Measurements from ENCODE around the gene GABRR3.

GABRR3 gene

DNA sequence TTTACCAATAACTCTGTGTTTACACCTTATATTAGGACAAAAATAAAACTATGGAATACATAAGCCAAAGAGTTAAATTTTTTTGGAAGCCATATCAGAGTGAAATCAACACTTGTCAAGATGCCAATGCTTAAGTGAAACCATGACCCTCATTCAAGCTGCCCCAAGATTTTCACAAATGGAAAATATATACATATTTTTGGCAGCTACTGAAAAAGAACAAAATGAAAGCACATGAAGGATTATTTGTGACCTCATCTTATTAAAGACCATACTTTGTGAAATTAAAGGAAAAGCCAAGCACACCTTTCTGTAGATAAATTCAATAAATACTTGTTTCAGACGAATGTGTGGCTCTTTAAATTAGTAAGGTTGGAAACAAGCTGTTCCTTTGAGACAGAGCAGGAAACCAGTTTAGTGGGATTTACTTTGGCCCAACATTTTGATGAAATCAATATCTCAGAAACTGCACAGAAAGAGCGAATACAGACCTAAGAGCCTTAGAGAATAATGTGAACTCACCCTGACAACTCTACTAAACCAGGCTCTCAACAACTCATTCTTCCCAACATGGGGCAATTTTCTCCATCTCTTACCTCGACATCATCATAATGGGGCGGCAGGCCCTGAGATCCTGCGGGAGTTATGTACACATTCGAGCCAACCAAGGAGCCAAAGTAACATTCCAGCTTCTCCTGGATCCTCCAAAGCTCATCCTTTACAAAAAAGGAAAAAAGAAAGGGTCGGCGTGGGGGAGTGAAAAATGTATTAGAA, 73.9 kb downstream of the GABRR3 start:
- H3K27ac Mint-ChIP-seq, result no peak overlapping the region
- peaks cover 38% of the 10 kb centered on the region for H3K4me1 Mint-ChIP-seq (ENCODE audit: low read depth)
- peaks cover 94% of the 10 kb centered on the region for H3K36me3 Mint-ChIP-seq (ENCODE audit: low read depth)
- H3K9me3 Mint-ChIP-seq, result no peaks in the 10 kb centered on the region
- H3K27me3 Mint-ChIP-seq, result no peaks in the 10 kb centered on the region
- no peak for DNase-seq
- no peak overlapping the region for H3K4me3 Mint-ChIP-seq

DNA sequence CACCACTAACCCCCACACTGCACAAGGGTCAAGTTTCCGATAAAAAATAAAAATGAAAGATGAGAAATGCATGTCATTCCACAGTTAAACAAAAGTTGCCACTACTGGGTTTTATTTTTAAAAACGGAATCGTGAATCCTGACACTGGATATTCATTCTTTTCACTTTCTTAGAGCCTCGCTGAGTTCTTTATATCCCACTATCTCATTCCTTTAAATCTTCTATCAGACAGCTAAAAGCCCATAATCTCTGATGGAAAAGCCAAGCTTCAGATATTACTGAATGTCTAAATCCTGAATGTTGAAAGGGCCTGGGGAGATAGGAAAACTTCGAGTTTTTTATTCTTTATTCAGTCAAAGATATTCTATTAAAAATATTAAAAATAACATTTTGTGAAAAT, 74.6 kb downstream of the GABRR3 start:
- H3K9me3 Mint-ChIP-seq, result no peaks in the 10 kb centered on the region
- H3K4me1 Mint-ChIP-seq (ENCODE audit: low read depth), result peaks cover 32% of the 10 kb centered on the region

DNA sequence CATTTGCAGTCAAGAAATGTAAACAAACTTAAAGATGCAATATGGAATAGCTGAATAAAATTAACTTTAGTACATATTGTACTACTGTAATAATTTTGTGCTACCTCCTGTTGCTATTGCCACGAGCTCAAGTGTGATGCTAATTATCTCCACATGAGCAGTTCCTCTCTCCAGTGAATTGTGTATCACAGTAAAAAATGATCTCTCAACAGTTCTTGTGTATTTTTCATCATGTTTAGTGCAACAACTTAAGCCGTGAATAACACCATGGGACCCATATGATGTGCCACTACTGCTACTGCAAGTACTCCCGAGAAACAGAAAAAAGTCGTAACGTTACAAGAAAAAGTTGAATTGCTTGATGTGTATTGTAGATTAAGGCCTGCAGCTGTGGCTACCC, 75.2 kb downstream of the GABRR3 start:
- DNase-seq, result no peak
- Mint-ChIP-seq H3K9me3 (no peaks in the 10 kb centered on the region), H3K4me3 (no peak overlapping the region), H3K27me3 (no peaks in the 10 kb centered on the region), H3K36me3 (ENCODE audit: low read depth) (peaks cover 95% of the 10 kb centered on the region), H3K4me1 (ENCODE audit: low read depth) (peaks cover 29% of the 10 kb centered on the region), H3K27ac (no peak overlapping the region)

More for the DNA sequence above, 74.6 kb downstream of the GABRR3 start:
- DNase-seq, result no peak
- H3K27me3 Mint-ChIP-seq, result no peaks in the 10 kb centered on the region
- no peak overlapping the region for H3K27ac Mint-ChIP-seq
- no peak overlapping the region for H3K4me3 Mint-ChIP-seq
- H3K36me3 Mint-ChIP-seq (ENCODE audit: low read depth), result peaks cover 94% of the 10 kb centered on the region

DNA sequence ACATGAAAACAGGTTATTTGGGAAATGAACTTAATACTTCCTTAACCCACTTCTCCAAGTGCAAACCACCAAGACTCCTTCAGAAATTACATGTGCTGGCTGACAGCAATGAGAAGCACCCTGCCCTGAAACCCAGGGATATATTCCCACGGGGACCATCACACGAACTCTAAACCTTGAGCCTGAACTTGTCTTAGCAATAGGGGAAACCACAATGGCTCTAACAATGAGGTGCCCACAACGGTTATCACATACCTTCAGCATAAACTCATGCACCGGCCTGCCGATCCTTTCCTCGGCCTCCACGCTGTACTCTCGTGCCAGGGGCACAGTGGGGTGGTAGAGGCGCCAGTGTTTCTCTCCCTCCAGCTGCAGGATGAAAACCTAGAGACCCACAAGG, 76.3 kb downstream of the GABRR3 start:
- Mint-ChIP-seq H3K9me3 (no peaks in the 10 kb centered on the region), H3K4me1 (ENCODE audit: low read depth) (peaks cover 21% of the 10 kb centered on the region), H3K36me3 (ENCODE audit: low read depth) (peaks cover 95% of the 10 kb centered on the region), H3K27me3 (no peaks in the 10 kb centered on the region), H3K27ac (no peak overlapping the region), H3K4me3 (no peak overlapping the region)
- no peak for DNase-seq

DNA sequence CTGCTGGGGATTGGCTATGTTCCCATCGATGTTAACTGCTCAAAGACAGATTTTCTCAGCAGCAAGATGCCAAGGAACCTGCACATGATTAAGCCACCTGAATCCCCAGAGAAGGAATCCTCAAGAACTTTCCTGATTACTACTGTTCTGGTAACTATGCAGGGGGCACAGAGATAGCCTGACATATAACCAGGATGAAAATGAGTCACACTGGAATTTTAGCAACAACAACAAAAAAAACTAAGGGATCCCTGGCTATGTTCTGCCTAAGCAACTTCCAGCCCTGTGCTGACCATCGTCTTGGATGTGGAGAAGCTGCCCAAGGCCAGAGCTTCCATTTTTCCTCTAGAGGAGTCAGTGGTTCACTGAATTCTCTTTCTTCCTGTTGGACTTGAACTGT, 76.7 kb downstream of the GABRR3 start:
- Mint-ChIP-seq H3K4me3 (no peak overlapping the region), H3K36me3 (ENCODE audit: low read depth) (peaks cover 95% of the 10 kb centered on the region), H3K27me3 (no peaks in the 10 kb centered on the region), H3K27ac (no peak overlapping the region), H3K9me3 (no peaks in the 10 kb centered on the region), H3K4me1 (ENCODE audit: low read depth) (peaks cover 17% of the 10 kb centered on the region)
- DNase-seq, result no peak

DNA sequence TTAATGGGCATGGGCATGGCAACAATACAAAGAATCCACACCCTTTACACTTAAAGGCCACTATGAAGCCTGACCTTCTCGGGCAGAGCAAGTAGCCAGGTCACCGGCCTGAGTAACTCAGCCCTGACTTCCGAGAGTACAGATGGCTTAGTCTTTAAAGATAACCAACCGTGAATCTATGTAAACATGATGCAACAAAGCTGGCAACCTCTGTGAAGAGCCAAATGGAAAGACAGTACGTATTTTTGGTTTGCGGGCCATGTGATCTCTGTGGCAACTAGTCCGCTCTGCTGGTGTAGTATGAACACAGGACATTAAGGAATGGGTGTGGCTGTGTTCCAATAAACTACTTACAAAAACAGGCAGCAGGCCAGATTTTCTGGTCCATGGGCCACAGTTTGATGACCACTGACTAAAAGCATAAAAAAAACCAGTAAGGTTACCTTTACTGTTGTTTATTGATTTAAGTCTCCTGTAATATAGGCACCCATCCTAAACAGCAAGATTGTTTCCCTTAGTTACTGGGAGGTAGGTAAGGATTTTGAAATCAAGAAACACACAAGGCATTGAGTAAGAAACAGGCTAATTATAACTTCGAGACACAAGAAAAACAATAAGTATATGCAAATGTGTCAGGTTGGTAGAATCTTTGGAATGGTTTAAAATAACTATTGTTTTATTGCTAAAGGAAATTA, 77.4 kb downstream of the GABRR3 start:
- H3K36me3 Mint-ChIP-seq (ENCODE audit: low read depth), result peaks cover 96% of the 10 kb centered on the region

DNA sequence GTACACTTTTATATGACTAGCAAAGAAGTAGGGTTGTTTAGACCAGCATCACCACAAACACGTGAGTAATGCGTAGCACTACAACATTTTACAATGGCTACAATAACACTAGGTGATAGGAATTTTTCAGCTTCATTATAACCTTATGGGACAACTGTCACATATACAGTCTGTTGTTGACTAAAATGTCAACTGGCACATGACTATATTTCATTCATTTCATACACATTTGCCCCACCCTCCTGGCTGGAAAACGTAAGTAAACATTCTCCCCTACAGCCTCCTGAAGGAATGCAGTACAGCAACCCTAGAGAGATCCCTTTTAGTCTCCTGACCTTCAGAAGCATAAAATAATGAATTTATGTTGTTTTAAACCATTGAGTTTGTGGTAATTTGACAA, 79.1 kb downstream of the GABRR3 start:
- Mint-ChIP-seq H3K27me3 (no peaks in the 10 kb centered on the region), H3K36me3 (ENCODE audit: low read depth) (peaks cover 95% of the 10 kb centered on the region), H3K27ac (no peak overlapping the region), H3K4me3 (no peak overlapping the region), H3K4me1 (ENCODE audit: low read depth) (no peaks in the 10 kb centered on the region), H3K9me3 (no peaks in the 10 kb centered on the region)
- no peak for DNase-seq

More for the DNA sequence above, 77.4 kb downstream of the GABRR3 start:
- Mint-ChIP-seq H3K4me1 (ENCODE audit: low read depth) (peaks cover 15% of the 10 kb centered on the region), H3K27ac (no peak overlapping the region), H3K27me3 (no peaks in the 10 kb centered on the region), H3K9me3 (no peaks in the 10 kb centered on the region), H3K4me3 (no peak overlapping the region)
- DNase-seq, result no peak

DNA sequence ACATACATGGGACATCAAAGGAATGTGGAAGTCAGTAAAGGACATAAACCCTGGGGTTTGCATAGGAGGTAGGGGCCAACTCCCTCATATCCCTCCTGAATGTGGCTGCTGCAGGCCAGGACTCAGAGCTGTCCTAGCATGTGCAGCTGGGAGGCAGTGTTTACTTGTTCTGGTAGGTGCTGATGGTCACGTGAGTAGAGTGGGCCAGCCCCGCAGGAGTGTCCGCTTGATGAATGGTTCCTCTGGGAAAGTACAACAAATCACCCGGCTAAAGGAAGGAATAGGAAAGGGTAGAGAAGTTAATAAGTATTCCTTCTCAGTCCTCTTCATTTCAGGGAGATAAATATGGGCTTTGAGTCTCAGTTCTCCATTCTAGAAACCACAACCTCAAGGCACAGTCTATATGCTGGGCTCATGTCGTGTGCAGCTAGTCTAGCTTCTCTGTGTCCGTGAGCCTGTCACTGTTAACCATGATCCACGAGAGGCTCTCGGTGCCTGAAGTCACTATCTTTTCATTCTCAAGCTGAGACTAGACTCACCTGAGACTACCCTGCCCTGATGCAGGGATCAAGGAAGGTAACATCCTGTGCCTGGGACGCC, 80.8 kb downstream of the GABRR3 start:
- Mint-ChIP-seq H3K36me3 (ENCODE audit: low read depth) (peaks cover 96% of the 10 kb centered on the region), H3K27ac (no peak overlapping the region), H3K4me3 (no peak overlapping the region), H3K9me3 (no peaks in the 10 kb centered on the region), H3K27me3 (no peaks in the 10 kb centered on the region), H3K4me1 (ENCODE audit: low read depth) (no peaks in the 10 kb centered on the region)
- no peak for DNase-seq

DNA sequence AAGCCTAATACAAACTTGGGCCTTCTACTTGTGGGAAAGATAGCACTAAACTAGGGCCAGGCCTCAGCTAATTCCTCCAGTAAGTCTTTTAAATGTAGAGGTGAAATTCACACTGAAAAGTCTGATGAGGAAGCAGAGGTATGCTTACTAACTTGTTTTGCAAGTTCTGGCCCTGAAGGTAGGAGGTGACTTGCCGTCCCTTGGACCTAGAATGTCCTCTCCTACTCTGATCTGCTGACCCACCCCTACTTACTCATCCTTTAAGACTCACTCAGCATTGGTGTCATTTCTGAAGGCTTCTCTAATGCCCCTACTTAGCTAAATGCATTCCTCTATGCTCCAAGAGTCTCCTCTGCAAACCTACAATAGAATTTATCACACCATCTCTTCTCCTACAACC, 82.2 kb downstream of the GABRR3 start:
- no peak overlapping the region for H3K4me3 Mint-ChIP-seq
- H3K4me1 Mint-ChIP-seq (ENCODE audit: low read depth), result no peaks in the 10 kb centered on the region
- DNase-seq, result no peak
- H3K9me3 Mint-ChIP-seq, result no peaks in the 10 kb centered on the region
- no peak overlapping the region for H3K27ac Mint-ChIP-seq
- no peaks in the 10 kb centered on the region for H3K27me3 Mint-ChIP-seq
- peaks cover 96% of the 10 kb centered on the region for H3K36me3 Mint-ChIP-seq (ENCODE audit: low read depth)

DNA sequence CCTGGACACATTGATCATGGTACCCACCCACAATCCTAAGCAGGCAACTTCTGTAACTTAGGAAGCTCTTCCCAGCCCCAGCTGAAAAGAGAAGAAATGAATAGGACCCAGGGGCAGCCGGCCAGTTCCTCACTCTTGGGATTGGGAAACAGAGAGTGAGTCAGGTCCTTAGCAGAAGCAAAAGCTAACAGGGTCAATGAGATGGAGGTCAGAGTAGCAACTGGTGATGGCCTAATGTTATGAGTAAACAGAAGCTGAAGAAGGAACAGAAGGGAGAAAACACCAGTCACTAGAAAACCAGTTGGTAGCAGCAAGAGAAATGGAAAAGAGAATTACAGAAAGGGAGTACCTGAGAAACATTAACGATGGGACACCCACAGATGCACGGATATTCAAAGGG, 82.8 kb downstream of the GABRR3 start:
- H3K36me3 Mint-ChIP-seq (ENCODE audit: low read depth), result peaks cover 96% of the 10 kb centered on the region
- DNase-seq, result no peak

DNA sequence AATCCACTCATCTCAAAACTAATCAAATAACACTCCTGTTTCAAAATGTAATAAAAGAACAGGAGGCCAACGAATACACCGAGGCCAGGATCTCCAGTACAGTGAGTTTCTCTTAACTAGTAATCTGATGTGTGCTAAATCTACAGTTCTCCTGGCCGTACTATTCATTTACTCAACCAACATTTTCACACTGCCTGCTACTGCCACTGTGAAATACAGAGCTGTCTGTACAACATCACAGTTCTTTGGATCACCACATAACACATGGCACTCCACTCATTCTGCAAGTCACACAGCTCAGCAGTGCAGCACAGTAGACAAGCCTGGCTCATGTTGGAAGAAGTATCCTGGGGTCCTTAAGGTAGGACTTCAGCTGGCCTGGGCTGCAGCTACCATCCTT, 84.8 kb downstream of the GABRR3 start:
- Mint-ChIP-seq H3K36me3 (ENCODE audit: low read depth) (peaks cover 98% of the 10 kb centered on the region), H3K4me3 (no peak overlapping the region), H3K4me1 (ENCODE audit: low read depth) (no peaks in the 10 kb centered on the region), H3K27me3 (no peaks in the 10 kb centered on the region), H3K27ac (no peak overlapping the region), H3K9me3 (no peaks in the 10 kb centered on the region)
- DNase-seq, result no peak

More for the DNA sequence above, 82.8 kb downstream of the GABRR3 start:
- no peaks in the 10 kb centered on the region for H3K4me1 Mint-ChIP-seq (ENCODE audit: low read depth)
- no peak overlapping the region for H3K4me3 Mint-ChIP-seq
- no peak overlapping the region for H3K27ac Mint-ChIP-seq
- H3K9me3 Mint-ChIP-seq, result no peaks in the 10 kb centered on the region
- H3K27me3 Mint-ChIP-seq, result no peaks in the 10 kb centered on the region

DNA sequence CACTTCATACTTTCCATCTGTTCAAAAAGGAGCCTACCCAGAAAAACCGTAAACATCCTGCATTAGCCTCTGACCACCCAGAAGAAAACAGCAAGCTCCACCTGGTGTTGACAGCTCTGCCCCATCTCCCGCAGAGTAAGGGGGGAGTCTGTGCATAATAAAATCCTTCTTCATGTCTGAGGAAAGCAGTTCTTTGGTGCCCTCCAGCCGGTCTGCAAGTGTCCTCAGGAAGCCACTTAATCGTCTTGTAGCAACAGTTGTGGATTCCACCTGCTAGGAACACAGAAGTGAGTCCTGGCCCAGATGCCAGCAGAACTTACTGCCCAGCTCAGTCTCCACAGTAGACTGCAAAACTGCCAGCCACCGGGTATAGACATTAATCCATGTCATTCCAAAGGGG, 85.4 kb downstream of the GABRR3 start:
- Mint-ChIP-seq H3K36me3 (ENCODE audit: low read depth) (peaks cover 98% of the 10 kb centered on the region), H3K27ac (no peak overlapping the region), H3K27me3 (no peaks in the 10 kb centered on the region), H3K4me3 (no peak overlapping the region), H3K9me3 (no peaks in the 10 kb centered on the region), H3K4me1 (ENCODE audit: low read depth) (no peaks in the 10 kb centered on the region)
- DNase-seq, result no peak

DNA sequence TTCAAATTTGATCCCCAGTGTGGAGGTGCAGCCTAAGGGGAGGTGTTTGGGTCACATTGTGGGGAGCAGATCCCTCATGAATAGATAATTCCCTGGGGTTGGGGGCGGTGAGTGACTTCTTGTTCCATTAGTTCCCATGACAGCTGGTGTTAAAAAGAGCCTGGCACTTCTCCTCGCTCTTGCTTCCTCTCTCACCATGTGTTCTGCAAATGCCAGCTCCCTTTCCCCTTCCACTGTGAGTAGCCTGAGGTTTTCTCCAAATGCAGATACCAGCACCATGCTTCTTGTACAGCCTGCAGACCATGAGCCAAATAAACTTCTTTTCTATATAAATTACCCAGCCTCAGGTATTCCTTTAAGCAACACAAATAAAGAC, 86.0 kb downstream of the GABRR3 start:
- no peak overlapping the region for H3K4me3 Mint-ChIP-seq
- DNase-seq, result no peak
- no peaks in the 10 kb centered on the region for H3K9me3 Mint-ChIP-seq
- no peak overlapping the region for H3K27ac Mint-ChIP-seq
- H3K36me3 Mint-ChIP-seq (ENCODE audit: low read depth), result peaks cover 98% of the 10 kb centered on the region
- H3K4me1 Mint-ChIP-seq (ENCODE audit: low read depth), result no peaks in the 10 kb centered on the region
- H3K27me3 Mint-ChIP-seq, result no peaks in the 10 kb centered on the region

DNA sequence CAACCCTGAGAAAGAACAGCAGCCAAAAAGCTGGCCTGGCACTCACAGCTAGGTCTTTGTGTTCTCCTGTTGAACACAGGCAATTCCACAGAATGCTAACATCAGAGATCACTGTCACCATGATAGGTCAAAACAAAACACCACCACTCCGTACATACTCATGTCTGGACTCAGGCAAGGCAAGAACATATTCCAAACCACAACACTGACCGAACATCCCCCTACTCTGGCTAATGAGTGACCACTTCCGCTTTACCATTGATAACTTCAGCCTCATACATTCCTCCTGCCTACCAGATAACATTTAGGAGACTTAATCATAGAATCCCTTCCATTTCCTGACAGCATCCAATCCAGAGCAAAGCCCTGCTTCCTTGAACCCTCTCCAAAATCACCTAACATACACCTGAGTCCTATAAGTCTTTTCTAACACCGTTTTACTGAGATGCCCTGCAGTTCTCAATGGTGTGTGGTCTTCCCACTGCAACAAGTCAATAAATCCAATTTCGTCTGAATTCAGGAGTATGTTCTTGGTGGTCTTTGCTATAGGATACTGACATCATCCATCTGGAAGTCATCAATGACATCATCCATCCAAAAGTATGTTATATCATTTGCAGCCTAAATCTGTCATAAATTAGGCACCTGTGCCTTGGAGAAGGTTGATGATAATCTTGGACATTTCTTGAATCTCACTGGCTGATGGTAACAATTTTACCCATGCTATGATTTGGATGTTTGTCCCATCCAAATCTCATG, 86.6 kb downstream of the GABRR3 start:
- Mint-ChIP-seq H3K36me3 (ENCODE audit: low read depth) (peaks cover 99% of the 10 kb centered on the region), H3K27me3 (no peaks in the 10 kb centered on the region)

More for the DNA sequence above, 86.6 kb downstream of the GABRR3 start:
- Mint-ChIP-seq H3K9me3 (no peaks in the 10 kb centered on the region), H3K4me3 (no peak overlapping the region), H3K4me1 (ENCODE audit: low read depth) (peaks cover under 1% of the 10 kb centered on the region), H3K27ac (no peak overlapping the region)
- DNase-seq, result no peak

Data from activated T-cell treated with anti-CD3 and anti-CD28 coated beads, Interleukin-2, amount 50 U/mL, for 24 hours (primary cell).